ENCODE results near the gene CDHR3. TPM values are rescaled to one million over a fixed set of nuclear protein-coding genes. Genes with fewer than 3 reads are reported as not detected.

The CDHR3 gene
- total and polyA plus RNA-seq, 2 donors (not counting 3 experiments of a cell fraction or from before 2014, with no cell fraction given) = 0.46 to 2.3 TPM

- no peak overlapping the region for H3K4me2 ChIP-seq (ENCODE audit: insufficient read depth, low read length)
- BruUV-seq (replicated peaks) = no TSS peak
- no peak for DNase-seq (ENCODE audit: low read depth, low spot score)
- ChIA-PET CTCF (no interaction called here), POLR2A (interaction anchor here (0.6 kb wide), 1 partner anchor 25 kb away, joined by 3 read pairs; no protein-coding TSS in a partner anchor)
- H4K20me1 ChIP-seq (replicated peaks; ENCODE audit: control insufficient read depth, extremely low read depth, insufficient read depth, low read length) = no peaks in the 10 kb centered on the region
- no peaks in the 10 kb centered on the region for H3K9me1 ChIP-seq (replicated peaks; ENCODE audit: control insufficient read depth, extremely low read depth, insufficient read depth, low read length)
- dilution Hi-C loops (cut with MboI; ENCODE audit: extremely low pct_ligation_motif_present, low sequenced_read_pairs) = no loop called here
- no peak overlapping the region for H3K4me3 ChIP-seq (replicated peaks in 1 of 3; ENCODE audit: insufficient read depth in 1 of 3, low read depth in 1 of 3, low read length in 3 of 3)
- H3K4me1 ChIP-seq (ENCODE audit: control insufficient read depth, extremely low read depth, insufficient read depth, low read length) = no peaks in the 10 kb centered on the region
- H3K27me3 ChIP-seq (ENCODE audit: control insufficient read depth in 2 of 2, insufficient read depth in 2 of 2, low read length in 2 of 2) = peaks cover 12% of the 10 kb centered on the region in 2 experiments
- intact Hi-C loops (cut with micrococcal nuclease) = no loop called here
- H3K36me3 ChIP-seq (ENCODE audit: control insufficient read depth in 2 of 2, extremely low read depth in 1 of 2, insufficient read depth in 2 of 2, low read length in 2 of 2) = no peaks in the 10 kb centered on the region
- H2AFZ ChIP-seq (ENCODE audit: low read depth, low read length) = no peak overlapping the region
- no peak overlapping the region for H3K9ac ChIP-seq (replicated peaks; ENCODE audit: extremely low read depth, insufficient read depth, low read length)
- no peak overlapping the region for H3K27ac ChIP-seq (ENCODE audit: insufficient read depth, low read depth, low read length)
- no peak for FAIRE-seq
- no peaks in the 10 kb centered on the region for H3K9me3 ChIP-seq (replicated peaks; ENCODE audit: control insufficient read depth, insufficient read depth, low read length)
- no peak for TF ChIP-seq POLR2A (IDR thresholded peaks at IDR 0.05; ENCODE audit: low read depth, low read length)
- TF ChIP-seq FOS (IDR thresholded peaks at IDR 0.05; ENCODE audit: borderline replicate concordance, insufficient read depth, low read length) = no peak
- TF ChIP-seq EZH2 (IDR thresholded peaks at IDR 0.05; ENCODE audit: borderline replicate concordance, low read depth, low read length, severe bottlenecking) = no peak
- no peak for TF ChIP-seq JUN (IDR thresholded peaks at IDR 0.05; ENCODE audit: borderline replicate concordance, insufficient read depth, insufficient read length, low read depth)
- no peak for TF ChIP-seq POLR2AphosphoS5 (IDR thresholded peaks at IDR 0.05; ENCODE audit: insufficient read depth, low read depth, low read length)
- no peak for TF ChIP-seq MYC (IDR thresholded peaks at IDR 0.05; ENCODE audit: low read depth, low read length)
- no peak for TF ChIP-seq CTCF (IDR thresholded peaks at IDR 0.05; ENCODE audit: extremely low read depth in 1 of 2, insufficient read depth in 1 of 2, low read depth in 1 of 2, low read length in 2 of 2)
- no peak for TF ChIP-seq MAX (IDR thresholded peaks at IDR 0.05; ENCODE audit: insufficient read depth, insufficient read length)
- no peak for TF ChIP-seq GATA2 (IDR thresholded peaks at IDR 0.05; ENCODE audit: insufficient read depth, insufficient read length, low read depth, low read length)
- H3K79me2 ChIP-seq (ENCODE audit: control insufficient read depth, insufficient read depth, low read length) = no peaks in the 10 kb centered on the region
Measured at GRCh38 chr7:105975770-105976417, 12.8 kb downstream of the CDHR3 start.

Measured in endothelial cell of umbilical vein (primary cell).